ENCODE data around the gene GAA.

Gene GAA

GRCh38 chr17:80083136-80083661 lies 18.2 kb upstream of the GAA start:
- TF ChIP-seq CTCF (IDR thresholded peaks at IDR 0.05; ENCODE audit: insufficient read depth, low read length, poor library complexity, severe bottlenecking) (no peak), EZH2phosphoT487 (conservative IDR thresholded peaks at IDR 0.05; ENCODE audit: low read length) (no peak)
- Histone ChIP-seq H3K9ac (ENCODE audit: low read length) (no peak overlapping the region), H4K20me1 (ENCODE audit: low read depth, low read length) (no peaks in the 10 kb centered on the region), H3K4me3 (ENCODE audit: insufficient read depth, low read length, poor library complexity, severe bottlenecking) (no peak overlapping the region), H2AFZ (ENCODE audit: low read depth, low read length, severe bottlenecking) (no peak overlapping the region), H3K36me3 (ENCODE audit: low read length) (no peaks in the 10 kb centered on the region), H3K4me2 (ENCODE audit: low read depth, low read length, poor library complexity, severe bottlenecking) (no peak overlapping the region), H3K79me2 (ENCODE audit: insufficient read depth, low read length) (no peaks in the 10 kb centered on the region), H3K27ac (ENCODE audit: low read depth, low read length) (no peak overlapping the region), H3K27me3 (ENCODE audit: low read length) (no peaks in the 10 kb centered on the region), H3K9me3 (ENCODE audit: insufficient read depth, low read length) (no peaks in the 10 kb centered on the region), H3F3A (ENCODE audit: insufficient read depth) (no peaks in the 10 kb centered on the region), H3K9me2 (replicated peaks; ENCODE audit: insufficient read depth, low read length) (no peaks in the 10 kb centered on the region)

- H3K4me2 ChIP-seq (ENCODE audit: low read depth, low read length, poor library complexity, severe bottlenecking), result no peak overlapping the region
- H3K27ac ChIP-seq (ENCODE audit: low read depth, low read length), result no peak overlapping the region
- no peak for TF ChIP-seq CTCF (IDR thresholded peaks at IDR 0.05; ENCODE audit: insufficient read depth, low read length, poor library complexity, severe bottlenecking)
- no peak for TF ChIP-seq EZH2phosphoT487 (conservative IDR thresholded peaks at IDR 0.05; ENCODE audit: low read length)
- no peaks in the 10 kb centered on the region for H3K79me2 ChIP-seq (ENCODE audit: insufficient read depth, low read length)
- H3F3A ChIP-seq (ENCODE audit: insufficient read depth), result no peaks in the 10 kb centered on the region
- H3K9me3 ChIP-seq (ENCODE audit: insufficient read depth, low read length), result no peaks in the 10 kb centered on the region
- H3K4me3 ChIP-seq (ENCODE audit: insufficient read depth, low read length, poor library complexity, severe bottlenecking), result no peak overlapping the region
- no peaks in the 10 kb centered on the region for H3K9me2 ChIP-seq (replicated peaks; ENCODE audit: insufficient read depth, low read length)
- no peaks in the 10 kb centered on the region for H3K27me3 ChIP-seq (ENCODE audit: low read length)
- no peaks in the 10 kb centered on the region for H3K36me3 ChIP-seq (ENCODE audit: low read length)
- H4K20me1 ChIP-seq (ENCODE audit: low read depth, low read length), result no peaks in the 10 kb centered on the region
- H2AFZ ChIP-seq (ENCODE audit: low read depth, low read length, severe bottlenecking), result no peak overlapping the region
- H3K9ac ChIP-seq (ENCODE audit: low read length), result no peak overlapping the region
Observed at GRCh38 chr17:80084773-80085172, 16.6 kb upstream of the GAA start.

GRCh38 chr17:80086081-80086480 lies 15.3 kb upstream of the GAA start:
- H3K9me3 ChIP-seq (ENCODE audit: insufficient read depth, low read length), result no peaks in the 10 kb centered on the region
- H3K4me3 ChIP-seq (ENCODE audit: insufficient read depth, low read length, poor library complexity, severe bottlenecking), result no peak overlapping the region
- H3K9me2 ChIP-seq (replicated peaks; ENCODE audit: insufficient read depth, low read length), result no peaks in the 10 kb centered on the region
- H3F3A ChIP-seq (ENCODE audit: insufficient read depth), result no peaks in the 10 kb centered on the region
- H2AFZ ChIP-seq (ENCODE audit: low read depth, low read length, severe bottlenecking), result no peak overlapping the region
- H3K27ac ChIP-seq (ENCODE audit: low read depth, low read length), result no peak overlapping the region
- H3K27me3 ChIP-seq (ENCODE audit: low read length), result no peaks in the 10 kb centered on the region
- TF ChIP-seq EZH2phosphoT487 (conservative IDR thresholded peaks at IDR 0.05; ENCODE audit: low read length) (no peak), CTCF (IDR thresholded peaks at IDR 0.05; ENCODE audit: insufficient read depth, low read length, poor library complexity, severe bottlenecking) (no peak)
- no peak overlapping the region for H3K9ac ChIP-seq (ENCODE audit: low read length)
- no peaks in the 10 kb centered on the region for H4K20me1 ChIP-seq (ENCODE audit: low read depth, low read length)
- H3K79me2 ChIP-seq (ENCODE audit: insufficient read depth, low read length), result no peaks in the 10 kb centered on the region
- H3K4me2 ChIP-seq (ENCODE audit: low read depth, low read length, poor library complexity, severe bottlenecking), result no peak overlapping the region
- no peaks in the 10 kb centered on the region for H3K36me3 ChIP-seq (ENCODE audit: low read length)
